Activated CD8-positive, alpha-beta T cell treated with anti-CD3 and anti-CD28 coated beads for 36 hours (primary cell): ENCODE measurements around the gene IRX4. TPM values are rescaled to one million over a fixed set of nuclear protein-coding genes. Genes with fewer than 3 reads are reported as not detected.

ENCODE experiments used
- ATAC-seq: fragments of 200-7000 bp; cut with Tn5 transposase; one replicate; pipeline ENCODE4 v1.10.0; 2021; ENCODE audit warnings: mild to moderate bottlenecking, moderate library complexity
- CTCF ChIA-PET: fragments of 350-600 bp; sonication (Branson Sonifier 250); formaldehyde crosslinking; loops from one replicate; lab custom pipeline; 2021; ENCODE audit warnings: antibody characterized with exemption; lab: Charles Lee
- POLR2A ChIA-PET: fragments of 350-600 bp; sonication (Branson Sonifier 250); formaldehyde crosslinking; loops from one replicate; lab custom pipeline; 2021; ENCODE audit warnings: antibody characterized with exemption; lab: Charles Lee
- DNase-seq: peaks from one replicate; pipeline ENCODE4 v3.0.0-alpha.2; 2020
- H3K27ac Mint-ChIP-seq: one replicate; pipeline ENCODE4 v1.8.0; 2021; ENCODE audit warnings: mild to moderate bottlenecking, mixed read lengths
- H3K27me3 Mint-ChIP-seq: one replicate; pipeline ENCODE4 v1.8.0; 2021; ENCODE audit warnings: mixed read lengths
- H3K36me3 Mint-ChIP-seq: one replicate; pipeline ENCODE4 v1.8.0; 2021; ENCODE audit warnings: low read depth, mixed read lengths
- H3K4me1 Mint-ChIP-seq: one replicate; pipeline ENCODE4 v1.8.0; 2021; ENCODE audit warnings: low read depth, mixed read lengths
- H3K4me3 Mint-ChIP-seq: one replicate; pipeline ENCODE4 v1.8.0; 2021; ENCODE audit warnings: mild to moderate bottlenecking, moderate library complexity, mixed read lengths
- H3K9me3 Mint-ChIP-seq: one replicate; pipeline ENCODE4 v1.8.0; 2021; ENCODE audit warnings: mixed read lengths
- intact Hi-C: fragments of 100-400 bp; cut with micrococcal nuclease; formaldehyde crosslinking; loops from one replicate; pipeline ENCODE4 v1.10.0; 2022
- total RNA-seq, 2 experiments: library from RNA; stranded (reverse); gene quantifications; one replicate each; pipeline ENCODE4 v1.2.3, GENCODE V29; 2021
- TF ChIP-seq, protein P1 (sequence below): fragments of 200-600 bp; IDR thresholded peaks from one replicate; pipeline ENCODE4 v1.8.0; 2022; ENCODE audit warnings: antibody characterized with exemption, mild to moderate bottlenecking

IRX4 gene
- total RNA-seq, 2 experiments from 2014 or later: not detected

DNA sequence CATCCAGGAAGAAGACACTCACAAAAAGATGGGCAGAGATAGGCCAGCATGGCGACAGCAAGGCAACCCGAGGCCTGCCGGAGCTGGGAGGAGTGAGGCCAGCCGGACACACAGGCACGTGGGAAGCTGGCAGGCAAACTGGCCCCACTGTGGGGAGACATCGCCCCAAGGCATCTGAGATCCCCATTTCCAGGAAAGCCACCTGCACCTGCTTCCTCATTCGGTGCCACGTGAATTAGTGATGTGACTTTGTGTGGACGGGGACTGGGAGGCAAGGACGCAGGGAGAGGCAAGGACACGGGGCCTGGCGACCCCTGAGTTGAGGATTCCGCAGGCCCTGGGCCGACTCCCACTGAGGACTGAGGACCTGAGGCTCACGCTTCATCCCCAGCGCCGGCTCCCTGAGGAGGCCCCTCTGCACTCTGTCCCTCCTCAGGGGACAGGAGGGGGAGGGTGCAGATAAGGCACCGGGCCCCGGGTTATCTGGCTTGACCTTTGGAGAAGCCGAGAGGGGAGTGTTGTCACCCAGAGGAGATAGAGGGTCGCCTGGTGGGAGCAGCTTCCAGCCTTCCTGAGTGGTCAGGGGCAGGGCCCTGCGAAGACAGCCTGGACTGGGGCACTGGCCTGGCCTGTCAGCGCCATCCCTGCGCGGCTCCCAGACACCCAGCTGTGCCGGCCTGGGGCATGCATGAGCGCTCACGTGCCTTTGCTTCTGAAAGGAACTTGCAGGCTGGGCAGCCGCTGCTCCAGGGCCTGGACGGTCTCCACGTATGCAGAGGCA, 41.8 kb downstream of the IRX4 start:
- DNase-seq (no peak), ATAC-seq (no peak)
- ChIA-PET CTCF (interaction anchor here (1.0 kb wide), 1 partner anchor 102 kb away, joined by 3 read pairs; no protein-coding TSS in a partner anchor), POLR2A (no interaction called here)
- Mint-ChIP-seq H3K9me3 (no peaks in the 10 kb centered on the region), H3K4me3 (no peak overlapping the region), H3K36me3 (no peaks in the 10 kb centered on the region), H3K4me1 (no peaks in the 10 kb centered on the region), H3K27me3 (peaks cover 11% of the 10 kb centered on the region), H3K27ac (no peak overlapping the region)
- TF ChIP-seq, protein P1, sequence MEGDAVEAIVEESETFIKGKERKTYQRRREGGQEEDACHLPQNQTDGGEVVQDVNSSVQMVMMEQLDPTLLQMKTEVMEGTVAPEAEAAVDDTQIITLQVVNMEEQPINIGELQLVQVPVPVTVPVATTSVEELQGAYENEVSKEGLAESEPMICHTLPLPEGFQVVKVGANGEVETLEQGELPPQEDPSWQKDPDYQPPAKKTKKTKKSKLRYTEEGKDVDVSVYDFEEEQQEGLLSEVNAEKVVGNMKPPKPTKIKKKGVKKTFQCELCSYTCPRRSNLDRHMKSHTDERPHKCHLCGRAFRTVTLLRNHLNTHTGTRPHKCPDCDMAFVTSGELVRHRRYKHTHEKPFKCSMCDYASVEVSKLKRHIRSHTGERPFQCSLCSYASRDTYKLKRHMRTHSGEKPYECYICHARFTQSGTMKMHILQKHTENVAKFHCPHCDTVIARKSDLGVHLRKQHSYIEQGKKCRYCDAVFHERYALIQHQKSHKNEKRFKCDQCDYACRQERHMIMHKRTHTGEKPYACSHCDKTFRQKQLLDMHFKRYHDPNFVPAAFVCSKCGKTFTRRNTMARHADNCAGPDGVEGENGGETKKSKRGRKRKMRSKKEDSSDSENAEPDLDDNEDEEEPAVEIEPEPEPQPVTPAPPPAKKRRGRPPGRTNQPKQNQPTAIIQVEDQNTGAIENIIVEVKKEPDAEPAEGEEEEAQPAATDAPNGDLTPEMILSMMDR: no peak
- intact Hi-C loops: no loop called here

DNA sequence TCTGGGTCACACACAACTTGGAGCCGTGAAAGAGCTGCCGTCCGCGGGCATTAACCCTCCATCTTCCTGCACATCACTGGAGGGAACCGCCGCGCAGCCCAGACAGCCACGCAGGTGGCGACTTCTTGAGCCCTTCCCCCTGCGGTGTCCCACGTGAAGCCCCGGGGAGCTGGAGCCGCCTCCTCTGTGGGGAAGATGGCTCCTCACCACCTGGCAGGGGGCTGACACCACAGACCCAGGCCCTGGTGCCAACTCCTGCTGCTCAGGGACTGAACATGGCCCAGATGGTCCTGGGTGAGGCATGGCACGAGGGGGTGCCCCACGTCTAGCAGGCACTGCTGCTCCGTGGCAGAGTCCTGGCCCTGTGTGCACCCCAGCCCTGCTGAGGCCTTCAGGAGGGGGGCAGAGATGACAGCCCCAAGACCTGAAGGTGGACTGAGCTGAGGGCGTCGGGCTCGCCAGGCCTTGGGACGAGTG, 42.6 kb downstream of the IRX4 start:
- H3K27ac Mint-ChIP-seq: no peak overlapping the region
- peaks cover 11% of the 10 kb centered on the region for H3K27me3 Mint-ChIP-seq
- intact Hi-C loops: no loop called here
- DNase-seq (no peak), ATAC-seq (no peak)
- ChIA-PET CTCF (no interaction called here), POLR2A (no interaction called here)
- H3K4me3 Mint-ChIP-seq: no peak overlapping the region
- H3K9me3 Mint-ChIP-seq: no peaks in the 10 kb centered on the region
- H3K4me1 Mint-ChIP-seq: no peaks in the 10 kb centered on the region
- no peaks in the 10 kb centered on the region for H3K36me3 Mint-ChIP-seq
- TF ChIP-seq, protein P1: no peak

DNA sequence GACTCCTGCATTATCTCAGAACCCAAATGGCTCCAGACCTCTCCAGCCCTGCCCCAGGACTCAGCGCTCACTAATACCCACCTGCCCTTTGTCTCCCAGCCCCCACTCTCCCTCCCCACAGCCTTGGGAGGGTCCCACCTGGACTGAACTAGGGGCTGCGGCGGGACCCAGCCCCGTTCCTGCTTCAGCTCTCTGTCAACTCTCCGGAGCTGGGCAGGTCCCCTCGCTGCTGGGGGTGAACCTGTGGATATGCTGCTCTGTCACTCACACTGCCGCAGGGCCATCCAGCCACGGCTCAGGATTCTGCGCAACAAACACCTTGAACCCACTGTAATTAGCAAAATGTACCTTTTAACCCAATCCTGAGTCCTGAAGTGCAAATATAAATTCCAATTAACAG, 44.7 kb downstream of the IRX4 start:
- no peaks in the 10 kb centered on the region for H3K4me1 Mint-ChIP-seq
- H3K27ac Mint-ChIP-seq: no peak overlapping the region
- intact Hi-C loops: no loop called here
- no peak for ATAC-seq
- POLR2A ChIA-PET: no interaction called here
- no peaks in the 10 kb centered on the region for H3K36me3 Mint-ChIP-seq
- no peak overlapping the region for H3K4me3 Mint-ChIP-seq
- no peak for DNase-seq
- CTCF ChIA-PET: no interaction called here
- H3K27me3 Mint-ChIP-seq: peaks cover 11% of the 10 kb centered on the region
- TF ChIP-seq, protein P1: no peak
- no peaks in the 10 kb centered on the region for H3K9me3 Mint-ChIP-seq

DNA sequence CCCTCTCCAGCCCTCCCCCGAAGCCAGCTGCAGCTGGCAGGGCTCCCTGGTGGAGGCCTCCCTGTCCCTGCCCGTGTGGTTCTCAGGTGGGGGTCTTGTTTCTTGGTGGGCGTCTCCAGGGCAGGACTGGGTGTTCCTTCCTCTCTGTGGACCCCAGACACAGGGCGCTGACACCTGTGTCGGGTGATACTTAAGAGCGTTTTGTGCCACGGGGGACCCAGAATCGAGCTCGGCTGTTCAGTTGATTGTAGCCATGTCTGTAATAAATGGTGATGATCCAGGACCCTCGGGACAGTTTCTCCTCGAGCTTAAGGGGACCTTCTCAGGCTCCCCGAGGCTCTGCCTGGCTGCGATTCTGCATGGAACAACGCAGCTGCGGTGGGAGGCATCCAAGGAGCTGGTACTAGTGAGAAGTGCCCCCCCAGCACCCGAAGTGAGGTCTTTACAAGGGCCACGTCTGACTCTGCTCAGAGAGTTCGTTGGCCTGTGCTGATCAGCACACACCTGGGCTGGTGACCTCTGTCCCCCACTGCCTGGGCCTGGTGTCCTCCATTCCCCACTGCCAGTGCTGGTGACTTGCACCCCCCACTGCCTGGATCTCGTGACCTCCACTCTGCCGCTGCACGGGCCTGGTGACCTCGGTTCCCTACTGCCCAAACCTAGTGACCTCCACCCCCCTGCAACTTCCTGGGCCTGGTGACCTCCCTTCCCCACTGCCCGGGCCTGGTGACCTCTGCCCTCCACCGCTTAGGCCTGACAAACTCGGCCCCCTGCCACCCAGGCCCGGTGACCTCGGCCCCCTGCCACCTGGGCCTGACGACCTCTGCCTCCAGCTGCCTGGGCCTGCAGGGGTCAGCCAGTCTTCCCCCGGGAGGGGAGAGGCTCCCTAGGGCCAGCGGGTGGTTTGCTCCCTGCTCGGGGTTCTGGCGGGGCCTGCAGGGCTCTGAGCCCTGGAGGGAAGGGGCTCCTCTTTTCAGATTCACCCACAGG, 45.5 kb downstream of the IRX4 start:
- CTCF ChIA-PET: no interaction called here
- H3K36me3 Mint-ChIP-seq: no peaks in the 10 kb centered on the region
- intact Hi-C loops: no loop called here
- TF ChIP-seq, protein P1: no peak
- DNase-seq: no peak
- no peaks in the 10 kb centered on the region for H3K9me3 Mint-ChIP-seq
- H3K27me3 Mint-ChIP-seq: peaks cover 13% of the 10 kb centered on the region
- no peak overlapping the region for H3K4me3 Mint-ChIP-seq
- POLR2A ChIA-PET: no interaction called here
- no peaks in the 10 kb centered on the region for H3K4me1 Mint-ChIP-seq
- H3K27ac Mint-ChIP-seq: no peak overlapping the region
- no peak for ATAC-seq
